GM23338 (cell line): ENCODE results near the gene ANTXR2. TPM values are rescaled to one million over a fixed set of nuclear protein-coding genes. Genes with fewer than 3 reads are reported as not detected.

Source experiments
- ATAC-seq: fragments of 200-7000 bp; cut with Tn5 transposase; 3 replicates; pipeline ENCODE4 v1.9.1; 2020
- DNase-seq: peaks from one replicate; pipeline ENCODE4 v3.0.0-alpha.2; 2015; ENCODE audit warnings: low spot score
- H2AFZ ChIP-seq: fragments of 200-600 bp; sonication (generic); 2 replicates; pipeline ENCODE4 v1.8.0; 2016; ENCODE audit warnings: antibody characterized with exemption, mild to moderate bottlenecking, moderate library complexity
- H3F3A ChIP-seq: fragments of 200-600 bp; sonication (generic); replicated peaks from 2 replicates; pipeline ENCODE4 v1.8.0; 2017; ENCODE audit warnings: antibody characterized with exemption, mixed run types, low read depth
- H3K27ac ChIP-seq: fragments of 200-600 bp; sonication (generic); 2 replicates; pipeline ENCODE4 v1.6.1; 2016; ENCODE audit warnings: low read depth
- H3K27me3 ChIP-seq: fragments of 200-600 bp; sonication (generic); 2 replicates; pipeline ENCODE4 v1.8.0; 2016; ENCODE audit warnings: mild to moderate bottlenecking, mixed run types, moderate library complexity; ENCODE audit not compliant: insufficient read depth
- H3K36me3 ChIP-seq: fragments of 200-600 bp; sonication (generic); 2 replicates; pipeline ENCODE4 v1.8.0; 2016; ENCODE audit warnings: mild to moderate bottlenecking; ENCODE audit not compliant: insufficient read depth
- H3K4me1 ChIP-seq: fragments of 200-600 bp; sonication (generic); 2 replicates; pipeline ENCODE4 v1.8.0; 2016; ENCODE audit warnings: mild to moderate bottlenecking, moderate library complexity; ENCODE audit not compliant: insufficient read depth
- H3K4me2 ChIP-seq: fragments of 200-600 bp; sonication (generic); 2 replicates; pipeline ENCODE4 v1.7.1; 2017; ENCODE audit warnings: mixed run types
- H3K4me3 ChIP-seq: fragments of 200-600 bp; sonication (generic); 2 replicates; pipeline ENCODE4 v1.6.1; 2016; ENCODE audit warnings: mixed run types
- H3K79me2 ChIP-seq: fragments of 200-600 bp; sonication (generic); replicated peaks from 2 replicates; pipeline ENCODE4 v1.8.0; 2017; ENCODE audit warnings: mild to moderate bottlenecking; ENCODE audit not compliant: insufficient read depth
- H3K9me2 ChIP-seq: fragments of 200-600 bp; sonication (generic); 2 replicates; pipeline ENCODE4 v1.8.0; 2017; ENCODE audit not compliant: insufficient read depth
- H4K20me1 ChIP-seq: fragments of 200-600 bp; sonication (generic); replicated peaks from 2 replicates; pipeline ENCODE4 v1.8.0; 2017; ENCODE audit warnings: mild to moderate bottlenecking; ENCODE audit not compliant: insufficient read depth
- H3K27ac Mint-ChIP-seq: 2 replicates; pipeline ENCODE4 v1.8.0; 2020; ENCODE audit warnings: inconsistent platforms, mild to moderate bottlenecking, moderate library complexity, mixed read lengths
- H3K27me3 Mint-ChIP-seq: 3 replicates; pipeline ENCODE4 v1.8.0; 2022; ENCODE audit warnings: low read depth, mild to moderate bottlenecking, moderate library complexity, mixed read lengths, inconsistent platforms; ENCODE audit not compliant: insufficient read depth, poor library complexity
- H3K36me3 Mint-ChIP-seq: 3 replicates; pipeline ENCODE4 v1.8.0; 2021; ENCODE audit warnings: low read depth, mild to moderate bottlenecking, inconsistent platforms, moderate library complexity, mixed read lengths
- H3K4me1 Mint-ChIP-seq: 3 replicates; pipeline ENCODE4 v1.8.0; 2020; ENCODE audit warnings: mild to moderate bottlenecking, inconsistent platforms, mixed read lengths
- H3K4me3 Mint-ChIP-seq: 3 replicates; pipeline ENCODE4 v1.8.0; 2021; ENCODE audit warnings: moderate library complexity, mild to moderate bottlenecking, inconsistent platforms, mixed read lengths
- H3K9me3 Mint-ChIP-seq: 3 replicates; pipeline ENCODE4 v1.8.0; 2020; ENCODE audit warnings: moderate library complexity, mild to moderate bottlenecking, inconsistent platforms, mixed read lengths
- CREB1 ChIP-seq: fragments of 250-450 bp; sonication (Bioruptor Pico); IDR thresholded peaks from 2 replicates; pipeline ENCODE4 v1.5.0; 2020; ENCODE audit warnings: low read depth, mild to moderate bottlenecking, moderate library complexity
- EZH2 ChIP-seq: fragments of 200-600 bp; sonication (generic); IDR thresholded peaks from one replicate; pipeline ENCODE4 v1.8.0; 2017; ENCODE audit warnings: antibody characterized with exemption, mild to moderate bottlenecking, low read depth; ENCODE audit not compliant: unreplicated experiment
- EZH2phosphoT487 ChIP-seq: fragments of 200-600 bp; sonication (generic); IDR thresholded peaks from one replicate; pipeline ENCODE4 v1.8.1; 2018; ENCODE audit warnings: antibody characterized with exemption; ENCODE audit not compliant: unreplicated experiment
- JUNB ChIP-seq: IDR thresholded peaks from one replicate; pipeline ENCODE4 v1.6.1; 2016; ENCODE audit warnings: antibody characterized with exemption; ENCODE audit not compliant: unreplicated experiment
- NANOG ChIP-seq: IDR thresholded peaks from 2 replicates; pipeline ENCODE4 v1.6.1; 2016; ENCODE audit warnings: antibody characterized with exemption, borderline replicate concordance
- POLR2AphosphoS5 ChIP-seq: IDR thresholded peaks from 2 replicates; pipeline ENCODE4 v1.6.1; 2016; ENCODE audit warnings: antibody characterized with exemption, low read depth
- ZNF114 ChIP-seq: fragments of 250-450 bp; sonication (Bioruptor Pico); IDR thresholded peaks from 2 replicates; pipeline ENCODE4 v1.5.0; 2020; ENCODE audit warnings: mild to moderate bottlenecking, moderate library complexity
- ZNF331 ChIP-seq: fragments of 250-450 bp; sonication (Bioruptor Pico); IDR thresholded peaks from 2 replicates; pipeline ENCODE4 v1.5.0; 2020; ENCODE audit warnings: low read depth, mild to moderate bottlenecking, moderate library complexity
- polyA plus RNA-seq: library from polyadenylated mRNA; unstranded; fragments of >200 nt; fragmentation: Nextera tagmentation; extraction: Ambion mirVana; gene quantifications from 2 replicates; pipeline ENCODE4 v1.2.1, GENCODE V29; 2016
- total RNA-seq: library from RNA; depleted of rRNA; stranded (reverse); fragments of >200 nt; shearing (Covaris generic); gene quantifications from 2 replicates; pipeline ENCODE4 v1.2.3, GENCODE V29; 2014
- TF ChIP-seq, protein P1 (sequence below): IDR thresholded peaks from one replicate; pipeline ENCODE4 v1.6.1; 2018; ENCODE audit warnings: antibody characterized with exemption; ENCODE audit not compliant: unreplicated experiment
- TF ChIP-seq, protein P2 (sequence below): fragments of 250-450 bp; sonication (Bioruptor Pico); IDR thresholded peaks from 2 replicates; pipeline ENCODE4 v1.5.0; 2020; ENCODE audit warnings: mild to moderate bottlenecking, moderate library complexity

ANTXR2 gene
- total and polyA plus RNA-seq, 2 experiments from 2014 or later: 2.0 to 5.3 TPM

DNA sequence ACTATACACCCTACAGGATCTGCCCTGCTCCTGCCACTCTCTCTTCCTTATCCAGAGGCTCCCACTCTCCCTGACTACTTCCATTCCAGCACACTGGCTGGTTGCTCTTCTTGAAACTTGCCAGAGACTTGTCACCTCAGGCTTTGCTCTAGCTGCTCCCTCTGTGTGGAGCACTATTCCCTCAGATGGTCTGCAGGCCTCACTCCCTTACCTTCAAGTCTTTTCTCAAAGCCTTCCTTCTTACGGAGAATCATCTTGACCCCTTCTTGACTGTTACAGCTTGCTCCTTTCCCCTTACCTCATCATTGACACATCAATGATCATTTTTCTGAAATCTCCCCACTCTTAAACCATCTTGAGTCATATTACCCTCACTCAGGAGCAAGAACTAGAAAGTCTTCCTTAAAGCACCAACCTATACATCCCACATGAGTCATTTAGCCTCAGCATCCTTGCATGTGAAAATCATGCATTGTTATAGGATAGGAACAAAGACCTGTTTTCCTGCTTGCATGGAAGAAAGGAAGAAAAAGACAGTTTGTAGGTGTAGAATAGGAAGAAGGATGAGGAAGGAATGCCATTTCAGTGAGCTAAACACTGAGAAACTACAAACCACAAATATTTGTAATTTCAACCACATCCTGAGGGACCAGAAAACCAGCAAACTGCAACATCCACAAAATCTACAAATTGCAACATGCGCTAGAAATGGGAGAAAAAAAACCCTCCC, 55.7 kb downstream of the ANTXR2 start (continued):
- TF ChIP-seq, protein P1, sequence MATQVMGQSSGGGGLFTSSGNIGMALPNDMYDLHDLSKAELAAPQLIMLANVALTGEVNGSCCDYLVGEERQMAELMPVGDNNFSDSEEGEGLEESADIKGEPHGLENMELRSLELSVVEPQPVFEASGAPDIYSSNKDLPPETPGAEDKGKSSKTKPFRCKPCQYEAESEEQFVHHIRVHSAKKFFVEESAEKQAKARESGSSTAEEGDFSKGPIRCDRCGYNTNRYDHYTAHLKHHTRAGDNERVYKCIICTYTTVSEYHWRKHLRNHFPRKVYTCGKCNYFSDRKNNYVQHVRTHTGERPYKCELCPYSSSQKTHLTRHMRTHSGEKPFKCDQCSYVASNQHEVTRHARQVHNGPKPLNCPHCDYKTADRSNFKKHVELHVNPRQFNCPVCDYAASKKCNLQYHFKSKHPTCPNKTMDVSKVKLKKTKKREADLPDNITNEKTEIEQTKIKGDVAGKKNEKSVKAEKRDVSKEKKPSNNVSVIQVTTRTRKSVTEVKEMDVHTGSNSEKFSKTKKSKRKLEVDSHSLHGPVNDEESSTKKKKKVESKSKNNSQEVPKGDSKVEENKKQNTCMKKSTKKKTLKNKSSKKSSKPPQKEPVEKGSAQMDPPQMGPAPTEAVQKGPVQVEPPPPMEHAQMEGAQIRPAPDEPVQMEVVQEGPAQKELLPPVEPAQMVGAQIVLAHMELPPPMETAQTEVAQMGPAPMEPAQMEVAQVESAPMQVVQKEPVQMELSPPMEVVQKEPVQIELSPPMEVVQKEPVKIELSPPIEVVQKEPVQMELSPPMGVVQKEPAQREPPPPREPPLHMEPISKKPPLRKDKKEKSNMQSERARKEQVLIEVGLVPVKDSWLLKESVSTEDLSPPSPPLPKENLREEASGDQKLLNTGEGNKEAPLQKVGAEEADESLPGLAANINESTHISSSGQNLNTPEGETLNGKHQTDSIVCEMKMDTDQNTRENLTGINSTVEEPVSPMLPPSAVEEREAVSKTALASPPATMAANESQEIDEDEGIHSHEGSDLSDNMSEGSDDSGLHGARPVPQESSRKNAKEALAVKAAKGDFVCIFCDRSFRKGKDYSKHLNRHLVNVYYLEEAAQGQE: no peak
- TF ChIP-seq CREB1 (no peak), ZNF114 (no peak), EZH2phosphoT487 (no peak), EZH2 (no peak), JUNB (no peak), NANOG (no peak), POLR2AphosphoS5 (no peak)

- Histone ChIP-seq H3K36me3 (no peaks in the 10 kb centered on the region), H3K79me2 (no peaks in the 10 kb centered on the region), H3K27ac (no peak overlapping the region), H3K4me3 (no peak overlapping the region), H2AFZ (no peak overlapping the region), H3F3A (no peaks in the 10 kb centered on the region), H3K4me1 (peaks cover 5% of the 10 kb centered on the region), H4K20me1 (no peaks in the 10 kb centered on the region), H3K27me3 (no peaks in the 10 kb centered on the region), H3K9me2 (no peaks in the 10 kb centered on the region), H3K4me2 (no peak overlapping the region)
- Mint-ChIP-seq H3K36me3 (no peaks in the 10 kb centered on the region), H3K4me1 (peaks cover 1% of the 10 kb centered on the region; the same call in 2 of the 3 replicates), H3K9me3 (no peaks in the 10 kb centered on the region), H3K27ac (no peak overlapping the region), H3K27me3 (no peaks in the 10 kb centered on the region), H3K4me3 (no peak overlapping the region)
- TF ChIP-seq, protein P2, sequence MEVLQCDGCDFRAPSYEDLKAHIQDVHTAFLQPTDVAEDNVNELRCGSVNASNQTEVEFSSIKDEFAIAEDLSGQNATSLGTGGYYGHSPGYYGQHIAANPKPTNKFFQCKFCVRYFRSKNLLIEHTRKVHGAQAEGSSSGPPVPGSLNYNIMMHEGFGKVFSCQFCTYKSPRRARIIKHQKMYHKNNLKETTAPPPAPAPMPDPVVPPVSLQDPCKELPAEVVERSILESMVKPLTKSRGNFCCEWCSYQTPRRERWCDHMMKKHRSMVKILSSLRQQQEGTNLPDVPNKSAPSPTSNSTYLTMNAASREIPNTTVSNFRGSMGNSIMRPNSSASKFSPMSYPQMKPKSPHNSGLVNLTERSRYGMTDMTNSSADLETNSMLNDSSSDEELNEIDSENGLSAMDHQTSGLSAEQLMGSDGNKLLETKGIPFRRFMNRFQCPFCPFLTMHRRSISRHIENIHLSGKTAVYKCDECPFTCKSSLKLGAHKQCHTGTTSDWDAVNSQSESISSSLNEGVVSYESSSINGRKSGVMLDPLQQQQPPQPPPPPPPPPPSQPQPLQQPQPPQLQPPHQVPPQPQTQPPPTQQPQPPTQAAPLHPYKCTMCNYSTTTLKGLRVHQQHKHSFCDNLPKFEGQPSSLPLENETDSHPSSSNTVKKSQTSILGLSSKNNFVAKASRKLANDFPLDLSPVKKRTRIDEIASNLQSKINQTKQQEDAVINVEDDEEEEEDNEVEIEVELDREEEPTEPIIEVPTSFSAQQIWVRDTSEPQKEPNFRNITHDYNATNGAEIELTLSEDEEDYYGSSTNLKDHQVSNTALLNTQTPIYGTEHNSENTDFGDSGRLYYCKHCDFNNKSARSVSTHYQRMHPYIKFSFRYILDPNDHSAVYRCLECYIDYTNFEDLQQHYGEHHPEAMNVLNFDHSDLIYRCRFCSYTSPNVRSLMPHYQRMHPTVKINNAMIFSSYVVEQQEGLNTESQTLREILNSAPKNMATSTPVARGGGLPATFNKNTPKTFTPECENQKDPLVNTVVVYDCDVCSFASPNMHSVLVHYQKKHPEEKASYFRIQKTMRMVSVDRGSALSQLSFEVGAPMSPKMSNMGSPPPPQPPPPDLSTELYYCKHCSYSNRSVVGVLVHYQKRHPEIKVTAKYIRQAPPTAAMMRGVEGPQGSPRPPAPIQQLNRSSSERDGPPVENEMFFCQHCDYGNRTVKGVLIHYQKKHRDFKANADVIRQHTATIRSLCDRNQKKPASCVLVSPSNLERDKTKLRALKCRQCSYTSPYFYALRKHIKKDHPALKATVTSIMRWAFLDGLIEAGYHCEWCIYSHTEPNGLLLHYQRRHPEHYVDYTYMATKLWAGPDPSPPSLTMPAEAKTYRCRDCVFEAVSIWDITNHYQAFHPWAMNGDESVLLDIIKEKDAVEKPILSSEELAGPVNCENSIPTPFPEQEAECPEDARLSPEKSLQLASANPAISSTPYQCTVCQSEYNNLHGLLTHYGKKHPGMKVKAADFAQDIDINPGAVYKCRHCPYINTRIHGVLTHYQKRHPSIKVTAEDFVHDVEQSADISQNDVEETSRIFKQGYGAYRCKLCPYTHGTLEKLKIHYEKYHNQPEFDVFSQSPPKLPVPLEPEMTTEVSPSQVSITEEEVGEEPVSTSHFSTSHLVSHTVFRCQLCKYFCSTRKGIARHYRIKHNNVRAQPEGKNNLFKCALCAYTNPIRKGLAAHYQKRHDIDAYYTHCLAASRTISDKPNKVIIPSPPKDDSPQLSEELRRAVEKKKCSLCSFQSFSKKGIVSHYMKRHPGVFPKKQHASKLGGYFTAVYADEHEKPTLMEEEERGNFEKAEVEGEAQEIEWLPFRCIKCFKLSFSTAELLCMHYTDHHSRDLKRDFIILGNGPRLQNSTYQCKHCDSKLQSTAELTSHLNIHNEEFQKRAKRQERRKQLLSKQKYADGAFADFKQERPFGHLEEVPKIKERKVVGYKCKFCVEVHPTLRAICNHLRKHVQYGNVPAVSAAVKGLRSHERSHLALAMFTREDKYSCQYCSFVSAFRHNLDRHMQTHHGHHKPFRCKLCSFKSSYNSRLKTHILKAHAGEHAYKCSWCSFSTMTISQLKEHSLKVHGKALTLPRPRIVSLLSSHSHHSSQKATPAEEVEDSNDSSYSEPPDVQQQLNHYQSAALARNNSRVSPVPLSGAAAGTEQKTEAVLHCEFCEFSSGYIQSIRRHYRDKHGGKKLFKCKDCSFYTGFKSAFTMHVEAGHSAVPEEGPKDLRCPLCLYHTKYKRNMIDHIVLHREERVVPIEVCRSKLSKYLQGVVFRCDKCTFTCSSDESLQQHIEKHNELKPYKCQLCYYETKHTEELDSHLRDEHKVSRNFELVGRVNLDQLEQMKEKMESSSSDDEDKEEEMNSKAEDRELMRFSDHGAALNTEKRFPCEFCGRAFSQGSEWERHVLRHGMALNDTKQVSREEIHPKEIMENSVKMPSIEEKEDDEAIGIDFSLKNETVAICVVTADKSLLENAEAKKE (CRISPR knock-in tag): no peak
- TF ChIP-seq ZNF331 (no peak), NANOG (no peak)
- no peak for DNase-seq
- ATAC-seq: no peak
These were observed 56.5 kb downstream of the ANTXR2 start for GRCh38 chr4:80016506-80016905.
